GM23338 (cell line): Measurements from ENCODE around the gene SNHG17.

ENCODE experiments used
- CREB1 ChIP-seq: fragments of 250-450 bp; sonication (Bioruptor Pico); IDR thresholded peaks from 2 replicates; pipeline ENCODE4 v1.5.0; 2020; ENCODE audit warnings: low read depth, mild to moderate bottlenecking, moderate library complexity
- EZH2 ChIP-seq: fragments of 200-600 bp; sonication (generic); IDR thresholded peaks from one replicate; pipeline ENCODE4 v1.8.0; 2017; ENCODE audit warnings: antibody characterized with exemption, mild to moderate bottlenecking, low read depth; ENCODE audit not compliant: unreplicated experiment
- JUNB ChIP-seq: IDR thresholded peaks from one replicate; pipeline ENCODE4 v1.6.1; 2016; ENCODE audit warnings: antibody characterized with exemption; ENCODE audit not compliant: unreplicated experiment
- POLR2AphosphoS5 ChIP-seq: IDR thresholded peaks from 2 replicates; pipeline ENCODE4 v1.6.1; 2016; ENCODE audit warnings: antibody characterized with exemption, low read depth
- TF ChIP-seq, protein P1 (sequence below), 2 experiments: fragments of 200-600 bp in 1 of 2; sonication (generic) in 1 of 2; conservative IDR thresholded peaks; 2 replicates each; pipeline versions ENCODE4 v1.5.1 to v1.6.1; 2016 to 2017; ENCODE audit warnings: antibody characterized with exemption in 2 of 2, low read depth in 2 of 2, mild to moderate bottlenecking in 2 of 2, moderate library complexity in 1 of 2

GRCh38 chr20:38447931-38448675 lies 13.0 kb upstream of the SNHG17 start:
- TF ChIP-seq, protein P1, sequence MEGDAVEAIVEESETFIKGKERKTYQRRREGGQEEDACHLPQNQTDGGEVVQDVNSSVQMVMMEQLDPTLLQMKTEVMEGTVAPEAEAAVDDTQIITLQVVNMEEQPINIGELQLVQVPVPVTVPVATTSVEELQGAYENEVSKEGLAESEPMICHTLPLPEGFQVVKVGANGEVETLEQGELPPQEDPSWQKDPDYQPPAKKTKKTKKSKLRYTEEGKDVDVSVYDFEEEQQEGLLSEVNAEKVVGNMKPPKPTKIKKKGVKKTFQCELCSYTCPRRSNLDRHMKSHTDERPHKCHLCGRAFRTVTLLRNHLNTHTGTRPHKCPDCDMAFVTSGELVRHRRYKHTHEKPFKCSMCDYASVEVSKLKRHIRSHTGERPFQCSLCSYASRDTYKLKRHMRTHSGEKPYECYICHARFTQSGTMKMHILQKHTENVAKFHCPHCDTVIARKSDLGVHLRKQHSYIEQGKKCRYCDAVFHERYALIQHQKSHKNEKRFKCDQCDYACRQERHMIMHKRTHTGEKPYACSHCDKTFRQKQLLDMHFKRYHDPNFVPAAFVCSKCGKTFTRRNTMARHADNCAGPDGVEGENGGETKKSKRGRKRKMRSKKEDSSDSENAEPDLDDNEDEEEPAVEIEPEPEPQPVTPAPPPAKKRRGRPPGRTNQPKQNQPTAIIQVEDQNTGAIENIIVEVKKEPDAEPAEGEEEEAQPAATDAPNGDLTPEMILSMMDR (conservative IDR thresholded peaks at IDR 0.05; ENCODE audit: low read depth in 2 of 2), result no peak
- TF ChIP-seq JUNB, result no peak
- no peak for TF ChIP-seq EZH2
- no peak for TF ChIP-seq CREB1 (CRISPR knock-in tag)
- no peak for TF ChIP-seq POLR2AphosphoS5
